Panc1 (cell line): ENCODE measurements around the gene FNDC8. TPM values are rescaled to one million over a fixed set of nuclear protein-coding genes. Genes with fewer than 3 reads are reported as not detected.
"Not testable (repeated sequence)": the region's sequence is repeated elsewhere in the genome, so short reads cannot be mapped to it uniquely, and the experiment has no call there.

Source experiments
- ATAC-seq: fragments of 200-7000 bp; cut with Tn5 transposase; 2 replicates; pipeline ENCODE4 v1.9.1; 2020; ENCODE audit warnings: mild to moderate bottlenecking, moderate library complexity
- BruUV-seq: library from RNA; stranded (reverse); fragments of 400-500 nt; replicated peaks from 2 replicates; lab custom pipeline; 2021; lab: Mats Ljungman, UMichigan
- CTCF ChIA-PET: fragments of 300-600 bp; sonication (Branson Sonifier 250); formaldehyde crosslinking; loops from one replicate; lab custom pipeline; 2022; ENCODE audit warnings: antibody characterized with exemption; lab: Charles Lee
- POLR2A ChIA-PET: fragments of 300-600 bp; sonication (Branson Sonifier 250); formaldehyde crosslinking; loops from one replicate; lab custom pipeline; 2022; ENCODE audit warnings: antibody characterized with exemption; lab: Charles Lee
- DNase-seq: peaks from one replicate; pipeline ENCODE4 v3.0.0-alpha.2; 2010; ENCODE audit warnings: low read depth, low spot score
- H3K27ac ChIP-seq: 2 replicates; pipeline ENCODE4 v1.5.1; 2011; ENCODE audit warnings: mild to moderate bottlenecking, low read length, inconsistent platforms
- H3K27me3 ChIP-seq: fragments of 200-500 bp; sonication (Bioruptor generic); 2 replicates; pipeline ENCODE4 v1.6.0; 2014; ENCODE audit warnings: low read length, inconsistent platforms; ENCODE audit not compliant: control insufficient read depth, insufficient read depth
- H3K36me3 ChIP-seq: fragments of 200-500 bp; sonication (Bioruptor generic); 2 replicates; pipeline ENCODE4 v1.5.1; 2014; ENCODE audit warnings: inconsistent platforms, mild to moderate bottlenecking, low read length, moderate library complexity; ENCODE audit not compliant: control insufficient read depth, insufficient read depth
- H3K4me1 ChIP-seq: 2 replicates; pipeline ENCODE4 v1.5.1; 2011; ENCODE audit warnings: inconsistent platforms, mild to moderate bottlenecking, low read length, moderate library complexity; ENCODE audit not compliant: control insufficient read depth, insufficient read depth
- H3K4me3 ChIP-seq, 2 experiments: 2 replicates each; pipeline ENCODE4 v1.5.1; 2011 to 2012; ENCODE audit warnings: low read depth in 2 of 2, low read length in 2 of 2, mild to moderate bottlenecking in 2 of 2, inconsistent platforms in 1 of 2, moderate library complexity in 1 of 2
- H3K9me3 ChIP-seq: fragments of 200-500 bp; sonication (Bioruptor generic); 2 replicates; pipeline ENCODE4 v1.5.1; 2014; ENCODE audit warnings: low read depth, mild to moderate bottlenecking, inconsistent platforms, low read length, moderate library complexity; ENCODE audit not compliant: control insufficient read depth, insufficient read depth
- CTCF ChIP-seq: fragments of 450-650 bp; IDR thresholded peaks from 2 replicates; pipeline ENCODE4 v1.5.1; 2017; ENCODE audit warnings: mild to moderate bottlenecking
- POLR2AphosphoS5 ChIP-seq: IDR thresholded peaks from 2 replicates; pipeline ENCODE4 v1.6.1; 2012; ENCODE audit warnings: mild to moderate bottlenecking, low read depth, low read length, moderate library complexity
- REST ChIP-seq, 2 experiments: IDR thresholded peaks; 2 replicates each; pipeline ENCODE4 v1.6.1; 2011 to 2012; ENCODE audit warnings: low read depth in 2 of 2, control low read depth in 1 of 2, low read length in 1 of 2, mild to moderate bottlenecking in 1 of 2, moderate library complexity in 1 of 2; ENCODE audit not compliant: insufficient read depth in 1 of 2
- SIN3A ChIP-seq: IDR thresholded peaks from 2 replicates; pipeline ENCODE4 v1.6.1; 2012; ENCODE audit warnings: low read depth, mild to moderate bottlenecking, low read length, moderate library complexity, borderline replicate concordance; ENCODE audit not compliant: insufficient read depth
- TCF7L2 ChIP-seq: IDR thresholded peaks from 2 replicates; pipeline ENCODE4 v1.6.1; 2011; ENCODE audit warnings: mild to moderate bottlenecking, low read depth, low read length, inconsistent platforms
- in situ Hi-C: cut with HindIII; loops from 2 replicates; pipeline ENCODE4 v1.10.0; 2016; ENCODE audit warnings: low sequenced_read_pairs, low pct_unique_long_range_greater_than_20kb
- intact Hi-C: fragments of 100-400 bp; cut with micrococcal nuclease; formaldehyde crosslinking; loops from one replicate; pipeline ENCODE4 v1.10.0; 2022; ENCODE audit not compliant: unreplicated experiment
- total RNA-seq: library from RNA; stranded (reverse); gene quantifications from one replicate; pipeline ENCODE4 v1.2.1, GENCODE V29; 2021; ENCODE audit not compliant: unreplicated experiment

FNDC8 gene
- total RNA-seq, 1 experiment from 2014 or later: not detected

- TF ChIP-seq CTCF (peak; percentile 72), REST (IDR thresholded peaks at IDR 0.05; ENCODE audit: insufficient read depth in 1 of 2, low read depth in 2 of 2, low read length in 1 of 2) (no peak)
- peak; percentile 62 for ATAC-seq
- Histone ChIP-seq H3K36me3 (no peaks in the 10 kb centered on the region), H3K27ac (peak overlapping the region; percentile 90), H3K4me1 (peaks cover 16% of the 10 kb centered on the region), H3K4me3 (peak overlapping the region; percentile 30 to 67), H3K9me3 (no peaks in the 10 kb centered on the region), H3K27me3 (no peaks in the 10 kb centered on the region)
- DNase-seq: no peak
- ChIA-PET CTCF (interaction anchor here (0.8 to 1.2 kb wide), 2 partner anchors 13 to 53 kb away, joined by 3 to 6 read pairs; no protein-coding TSS in a partner anchor), POLR2A (no interaction called here)
- in situ Hi-C loops: no loop called here
- no TSS peak for BruUV-seq
- intact Hi-C loops: loop anchor here (2.0 kb wide), 1 partner anchor 89 kb away; no protein-coding TSS in a partner anchor
These were observed 31.7 kb upstream of the FNDC8 start for GRCh38 chr17:35089586-35090296.

- H3K27ac ChIP-seq, in situ Hi-C loops, H3K9me3 ChIP-seq, CTCF ChIA-PET, DNase-seq, POLR2A ChIA-PET, ATAC-seq, H3K4me3 ChIP-seq, intact Hi-C loops, H3K27me3 ChIP-seq, H3K36me3 ChIP-seq, BruUV-seq: not testable (repeated sequence)
- peaks cover 12% of the 10 kb centered on the region for H3K4me1 ChIP-seq
These were observed 30.7 kb upstream of the FNDC8 start for GRCh38 chr17:35090707-35091106.

- Histone ChIP-seq H3K9me3 (no peaks in the 10 kb centered on the region), H3K27ac (no peak overlapping the region), H3K27me3 (no peaks in the 10 kb centered on the region), H3K4me3 (no peak overlapping the region), H3K4me1 (no peaks in the 10 kb centered on the region), H3K36me3 (no peaks in the 10 kb centered on the region)
- TF ChIP-seq REST (IDR thresholded peaks at IDR 0.05; ENCODE audit: insufficient read depth in 1 of 2, low read depth in 2 of 2, low read length in 1 of 2) (no peak), SIN3A (no peak), TCF7L2 (no peak), CTCF (no peak), POLR2AphosphoS5 (no peak)
- in situ Hi-C loops (no loop called here), intact Hi-C loops (no loop called here)
- ATAC-seq (peak; percentile 53), DNase-seq (no peak)
- POLR2A ChIA-PET: no interaction called here
- CTCF ChIA-PET: no interaction called here
- BruUV-seq: no TSS peak
These were observed 26.5 kb upstream of the FNDC8 start for GRCh38 chr17:35094902-35095301.
